ENCODE results near the gene CSMD2. TPM values are rescaled to one million over a fixed set of nuclear protein-coding genes. Genes with fewer than 3 reads are reported as not detected.

The CSMD2 gene
- total and polyA plus RNA-seq, 2 of the 8 experiments (the other 6 are each of a cell fraction or from before 2014, with no cell fraction given) = 7.0 to 14.7 TPM

- TF ChIP-seq KDM1A (IDR thresholded peaks at IDR 0.05; ENCODE audit: borderline replicate concordance, low read length) (no peak), CHD1 (IDR thresholded peaks at IDR 0.05; ENCODE audit: low read depth, low read length) (no peak)
These were observed 423.3 kb downstream of the CSMD2 start (continued) for GRCh38 chr1:33741749-33742148.
